HG03025 (cell line): ENCODE measurements around the gene PLEKHG1.

Experiments used
- ATAC-seq: cut with Tn5 transposase; IDR thresholded peaks from one replicate; pipeline ENCODE4 v1.9.1; 2021; ENCODE audit warnings: mild to moderate bottlenecking, moderate library complexity; ENCODE audit not compliant: unreplicated experiment, low FRiP score

Gene PLEKHG1

DNA sequence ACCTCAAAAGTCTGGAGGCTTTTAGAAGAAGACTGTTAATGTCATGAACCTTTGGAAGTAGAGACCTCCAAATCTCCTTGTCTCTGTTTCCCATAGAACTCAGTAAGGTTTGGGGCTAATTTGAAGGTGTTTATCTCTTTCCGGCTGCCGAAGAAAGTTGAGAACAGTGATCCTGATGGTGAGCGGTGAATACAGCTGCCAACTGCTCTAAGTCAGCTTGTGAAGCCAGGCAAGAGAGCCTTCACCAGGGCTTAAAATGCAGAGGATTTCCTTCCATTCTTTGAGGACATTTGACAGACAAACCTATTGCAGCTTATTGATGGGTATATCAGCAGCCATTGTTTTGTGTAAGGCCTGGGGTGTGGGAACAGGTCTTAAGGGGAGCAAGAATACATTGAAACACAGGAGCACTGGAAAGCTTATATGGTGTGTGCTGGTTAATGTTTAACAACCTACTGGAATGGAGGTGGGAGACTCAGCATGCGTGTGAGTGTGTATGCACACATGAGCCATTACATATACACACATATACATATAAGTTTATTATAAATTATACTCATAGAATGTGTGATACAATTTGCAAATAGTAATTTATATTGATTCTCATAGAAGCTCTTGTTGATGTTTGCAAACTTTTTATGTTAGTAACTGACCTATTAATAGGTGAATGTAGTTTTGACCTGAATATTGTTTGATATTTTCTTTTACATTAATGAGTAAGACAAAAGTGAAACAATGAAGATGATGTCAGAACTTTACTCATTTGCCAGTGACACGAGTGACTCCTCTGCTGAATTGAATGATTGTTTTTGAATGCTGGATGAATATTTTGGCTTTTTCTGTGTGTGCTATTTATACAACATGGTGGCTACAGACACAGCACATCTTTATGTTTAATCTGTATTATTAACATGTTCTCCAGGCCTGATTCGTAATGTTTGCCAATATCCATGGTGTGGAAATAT, 18.1 kb downstream of the PLEKHG1 start:
- no peak for ATAC-seq

DNA sequence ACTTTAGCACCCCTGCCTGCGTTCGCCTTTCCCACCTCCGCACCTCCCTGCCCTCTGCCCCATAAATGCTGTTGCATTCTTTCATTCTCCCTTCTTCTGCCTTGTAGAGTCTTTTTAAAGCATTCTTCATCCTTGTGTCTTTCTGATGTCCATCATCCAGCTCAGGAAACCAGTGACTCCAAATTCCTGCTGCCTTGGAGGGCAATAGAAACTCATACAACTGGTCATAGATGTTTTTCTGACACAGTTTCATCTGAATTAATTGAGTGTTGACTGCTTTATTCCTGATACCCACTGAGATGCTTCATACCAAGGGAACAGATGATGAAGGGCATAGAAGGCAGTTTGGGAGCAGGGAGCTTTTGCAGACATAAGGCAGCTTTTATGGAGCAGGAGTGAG, 19.6 kb downstream of the PLEKHG1 start:
- no peak for ATAC-seq

DNA sequence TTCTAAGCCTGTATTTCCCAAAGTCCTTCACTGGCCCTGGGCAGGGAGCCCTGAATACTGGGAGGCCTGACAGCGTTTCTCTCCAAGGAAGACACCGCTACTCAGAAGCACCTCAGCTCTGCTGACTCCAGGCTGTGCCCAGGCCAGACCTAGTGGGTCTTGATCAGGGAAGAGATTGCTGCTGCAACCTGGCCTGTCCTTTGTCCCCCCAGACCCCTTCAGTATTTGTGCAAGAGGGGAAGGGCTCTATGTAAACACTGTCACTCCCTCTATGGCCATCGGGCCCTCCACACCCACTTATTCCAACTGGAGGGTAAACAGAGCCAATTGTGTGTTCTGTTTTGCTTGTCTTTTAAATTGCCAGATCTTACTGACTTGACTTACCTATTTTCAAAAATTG, 20.6 kb downstream of the PLEKHG1 start:
- no peak for ATAC-seq

DNA sequence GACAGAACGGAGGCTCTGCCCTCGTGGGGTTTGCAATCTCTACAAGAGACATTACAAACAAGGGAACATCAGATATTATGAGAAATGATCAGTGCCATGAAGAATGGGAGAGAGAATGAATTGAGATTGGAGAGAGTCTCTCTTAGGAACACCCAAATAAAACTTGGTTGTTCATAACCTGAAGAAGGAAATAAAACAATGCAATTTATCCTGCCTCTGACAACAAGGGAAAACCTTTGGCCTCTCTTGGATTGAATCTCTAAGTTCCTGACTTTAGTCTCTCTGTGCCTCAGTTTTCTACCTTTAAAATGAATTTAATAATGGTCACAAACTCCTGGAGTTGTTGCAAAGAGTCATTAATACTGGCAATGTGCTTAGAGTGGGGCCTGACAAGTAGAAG, 21.1 kb downstream of the PLEKHG1 start:
- no peak for ATAC-seq

DNA sequence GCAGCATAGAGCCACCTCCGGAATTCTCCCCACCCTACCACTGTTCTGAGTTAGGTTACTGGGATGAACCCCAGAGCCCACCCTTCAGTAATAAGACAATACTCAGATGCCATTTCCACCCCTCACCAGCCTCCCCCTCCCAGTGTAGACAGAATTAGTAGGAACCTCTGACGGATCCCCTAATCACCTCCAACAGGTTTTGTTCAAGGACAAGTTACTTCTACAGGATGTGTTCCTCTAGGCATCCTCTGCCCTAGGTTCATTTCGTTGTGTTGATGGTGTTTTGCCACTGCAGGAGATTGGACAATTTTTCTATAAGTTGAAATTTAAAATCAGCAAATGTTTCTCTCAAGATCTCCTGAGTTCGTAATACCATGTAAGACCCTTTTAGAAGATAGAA, 22.8 kb downstream of the PLEKHG1 start:
- no peak for ATAC-seq

DNA sequence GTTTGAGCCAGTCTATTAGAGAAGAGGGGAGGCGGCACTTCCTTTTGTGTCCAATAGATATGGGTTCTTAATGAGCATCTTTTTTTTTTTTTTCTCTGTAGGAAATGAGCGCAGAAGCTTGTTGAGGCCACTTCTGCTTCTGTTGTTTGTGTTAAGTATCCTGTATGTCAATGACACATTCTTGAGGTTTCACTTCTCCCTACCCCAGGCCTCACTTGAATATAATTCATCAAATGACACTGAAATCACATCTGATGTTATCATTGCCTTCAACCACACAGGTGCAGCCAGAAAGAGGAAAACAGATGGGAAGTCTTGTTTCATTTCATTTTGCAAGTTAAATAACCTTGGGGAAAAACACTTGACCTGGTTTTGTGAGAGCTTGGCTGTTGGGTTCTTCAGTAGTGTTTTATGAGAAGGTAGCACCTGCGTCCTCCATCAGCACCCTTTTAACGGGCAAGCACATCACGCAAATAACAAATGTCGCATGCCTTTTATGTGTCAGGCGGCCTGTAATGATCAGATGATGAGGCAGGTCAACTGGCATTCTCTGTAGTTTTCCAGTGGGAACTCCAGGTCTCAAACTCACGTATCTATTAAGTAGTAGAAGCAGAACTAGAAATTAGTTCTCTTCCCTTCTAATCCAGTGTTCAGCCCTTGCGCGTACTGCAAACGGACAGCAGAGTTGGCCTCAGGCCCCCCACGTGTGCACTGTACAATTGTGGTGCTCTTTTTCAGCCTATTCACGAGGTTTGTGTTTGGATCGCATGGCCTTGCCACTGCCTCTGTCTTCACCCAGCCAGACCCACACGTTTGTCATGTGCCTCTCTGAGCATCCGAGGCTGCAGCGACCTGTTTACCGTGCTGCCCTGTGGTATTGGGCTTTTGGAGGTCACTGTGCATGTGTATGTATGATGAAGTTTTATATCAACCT, 23.5 kb downstream of the PLEKHG1 start:
- peak; percentile 99 for ATAC-seq

DNA sequence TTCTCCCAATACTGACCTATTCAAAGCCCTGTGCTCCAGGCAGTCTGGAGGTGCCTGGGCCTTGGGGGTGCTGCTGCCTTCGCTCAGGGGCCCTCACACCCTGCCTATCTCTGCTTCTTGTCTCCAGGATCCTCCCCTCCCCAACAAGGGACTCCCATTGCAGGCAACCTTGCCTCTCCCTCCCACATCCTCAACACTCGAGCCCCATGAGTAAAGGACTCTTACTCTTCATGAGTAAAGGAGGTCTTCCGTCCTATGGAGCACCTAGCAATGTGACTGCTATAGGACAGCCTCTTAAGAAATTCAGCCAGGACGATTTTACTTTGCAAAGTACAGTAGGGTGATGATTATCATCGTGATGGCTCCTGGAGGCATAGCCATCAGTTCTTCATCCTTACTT, 24.5 kb downstream of the PLEKHG1 start:
- ATAC-seq, result no peak

DNA sequence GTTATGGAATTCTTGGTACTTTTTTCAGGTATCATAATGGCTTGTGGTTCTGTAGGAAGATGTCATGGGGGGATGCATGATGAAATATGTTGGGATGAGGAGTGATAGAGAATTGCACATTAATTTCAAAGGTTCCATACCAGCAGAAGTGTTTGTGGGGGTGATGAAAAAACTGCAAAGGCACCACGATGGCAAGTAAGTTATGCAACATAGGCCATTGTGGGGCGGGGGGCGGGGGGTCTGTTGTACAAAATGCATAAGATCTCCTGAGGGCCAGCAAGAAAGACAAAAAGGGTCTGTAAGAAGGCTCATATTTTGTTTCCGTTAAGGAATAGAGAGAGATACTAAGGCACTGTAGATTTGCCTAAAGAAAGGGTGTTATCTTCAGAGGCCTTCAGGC, 26.2 kb downstream of the PLEKHG1 start:
- ATAC-seq, result no peak

DNA sequence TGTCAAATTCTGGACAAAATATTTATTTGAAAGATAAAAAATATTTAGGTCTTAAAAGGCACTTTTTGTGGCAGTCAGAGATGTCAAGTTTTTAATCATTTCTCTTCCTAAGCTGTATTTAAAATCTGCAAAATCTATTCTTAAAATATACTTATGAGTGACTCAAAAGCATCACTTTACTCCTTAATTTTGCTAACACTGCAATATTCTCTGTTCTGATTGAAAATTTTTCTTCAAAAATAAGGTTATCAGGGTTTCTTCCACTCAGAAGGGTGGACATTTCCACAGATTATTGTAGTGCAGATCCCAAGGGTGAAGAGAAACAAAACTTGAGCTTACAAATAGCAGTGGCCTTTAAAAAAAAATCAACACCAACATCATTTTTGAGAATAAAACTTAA, 27.5 kb downstream of the PLEKHG1 start:
- no peak for ATAC-seq

DNA sequence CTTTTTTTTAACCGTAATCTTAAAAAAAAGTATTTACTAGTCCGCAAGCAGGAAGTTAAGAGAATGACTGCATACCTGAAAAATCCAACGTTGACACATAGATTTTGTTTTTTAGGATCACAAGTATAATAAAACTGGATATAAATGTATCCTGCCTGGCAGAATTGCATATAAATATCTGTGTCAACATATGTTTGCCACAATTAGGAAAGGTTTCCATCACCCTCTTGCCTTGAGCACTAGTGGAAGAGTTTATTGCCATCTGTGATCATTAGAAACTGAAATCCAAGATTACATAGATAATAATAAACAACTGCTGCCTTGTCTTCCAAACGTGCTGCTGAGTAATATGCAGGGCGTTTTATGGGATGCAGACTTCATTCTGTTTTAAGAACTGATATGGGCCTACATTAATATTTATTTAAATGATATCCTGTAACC, 27.9 kb downstream of the PLEKHG1 start:
- ATAC-seq, result no peak

DNA sequence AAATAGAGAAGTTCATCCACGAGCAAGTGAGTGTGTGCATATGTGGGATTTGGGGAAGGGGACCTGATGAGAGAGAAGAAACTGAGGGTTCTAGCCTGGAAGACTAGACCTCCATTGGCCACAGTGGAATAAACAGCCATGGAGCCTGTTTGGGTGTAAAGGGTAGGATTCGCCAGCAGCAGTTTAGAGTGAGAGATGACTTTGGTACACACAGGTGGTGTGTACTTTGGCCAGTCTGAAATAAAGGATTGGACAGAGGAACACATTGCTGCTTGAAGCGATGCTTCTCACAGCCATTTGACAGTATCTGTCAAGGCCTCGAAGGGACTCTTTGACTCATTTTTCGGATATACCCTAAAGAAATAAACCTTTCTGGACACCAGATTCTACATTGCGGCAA, 29.2 kb downstream of the PLEKHG1 start:
- no peak for ATAC-seq

DNA sequence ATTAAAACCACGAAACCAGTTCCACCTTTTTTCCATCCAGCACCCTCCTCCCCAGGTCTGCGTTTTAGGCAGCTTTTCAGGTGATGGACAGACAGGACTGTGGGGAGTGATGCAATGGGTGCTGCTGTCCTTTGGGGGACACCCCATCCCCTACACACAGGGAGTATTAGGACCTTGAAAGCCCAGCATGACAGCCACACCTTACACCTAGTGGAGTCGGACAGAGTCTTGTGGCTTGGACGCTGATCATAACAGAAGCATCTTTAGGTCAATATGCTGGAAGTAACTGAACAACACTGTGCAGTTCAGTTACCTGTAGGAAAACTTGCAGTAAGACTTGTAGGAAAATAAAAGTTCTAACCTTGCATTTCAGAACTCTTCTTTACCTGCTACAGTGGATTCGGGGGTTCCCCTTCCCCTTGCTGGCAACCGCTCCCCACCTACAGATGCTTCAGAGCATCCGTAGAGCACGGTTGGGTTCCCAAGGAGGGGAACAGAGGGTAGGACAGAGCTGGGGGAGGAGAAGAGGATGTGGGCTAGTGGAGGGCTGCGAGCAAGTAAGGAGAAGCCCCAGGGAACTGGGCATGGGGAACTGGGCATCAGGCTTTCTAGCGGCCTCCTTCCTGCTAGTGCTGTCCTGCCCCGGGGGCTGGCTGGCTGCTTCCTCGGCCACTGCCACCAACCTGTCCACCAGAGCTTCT, 31.7 kb downstream of the PLEKHG1 start:
- ATAC-seq, result no peak

DNA sequence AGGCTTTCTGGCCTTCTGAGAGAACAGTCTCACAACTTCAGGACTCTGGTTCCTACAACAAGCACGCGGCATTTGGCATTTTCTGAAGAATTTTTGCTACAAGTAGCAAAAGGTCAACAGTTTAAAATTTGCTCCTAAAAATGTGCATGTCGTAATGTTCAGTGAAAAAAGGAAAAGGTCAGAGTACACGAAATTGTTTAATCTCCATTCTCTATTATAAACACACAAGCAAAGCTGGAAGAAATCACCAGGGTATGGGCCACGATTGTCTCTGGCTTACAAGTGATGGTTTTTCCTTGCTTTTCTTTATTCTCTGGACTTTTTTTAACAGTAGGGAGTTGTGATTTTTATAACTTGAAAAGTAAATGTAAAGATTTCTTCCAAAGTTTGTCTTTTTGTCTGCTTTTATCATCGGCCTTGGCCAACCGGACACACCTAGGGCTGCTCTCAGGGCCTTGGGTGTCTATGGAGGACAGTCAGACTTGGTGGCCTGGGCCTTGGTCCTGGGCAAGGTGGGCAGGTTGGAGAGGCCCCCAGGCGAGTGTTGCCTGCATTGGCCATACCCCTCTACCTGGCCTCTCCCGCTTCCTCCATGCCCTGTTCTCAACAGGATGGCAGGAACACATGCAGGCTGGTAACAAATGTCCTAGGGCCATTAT, 32.4 kb downstream of the PLEKHG1 start:
- no peak for ATAC-seq

DNA sequence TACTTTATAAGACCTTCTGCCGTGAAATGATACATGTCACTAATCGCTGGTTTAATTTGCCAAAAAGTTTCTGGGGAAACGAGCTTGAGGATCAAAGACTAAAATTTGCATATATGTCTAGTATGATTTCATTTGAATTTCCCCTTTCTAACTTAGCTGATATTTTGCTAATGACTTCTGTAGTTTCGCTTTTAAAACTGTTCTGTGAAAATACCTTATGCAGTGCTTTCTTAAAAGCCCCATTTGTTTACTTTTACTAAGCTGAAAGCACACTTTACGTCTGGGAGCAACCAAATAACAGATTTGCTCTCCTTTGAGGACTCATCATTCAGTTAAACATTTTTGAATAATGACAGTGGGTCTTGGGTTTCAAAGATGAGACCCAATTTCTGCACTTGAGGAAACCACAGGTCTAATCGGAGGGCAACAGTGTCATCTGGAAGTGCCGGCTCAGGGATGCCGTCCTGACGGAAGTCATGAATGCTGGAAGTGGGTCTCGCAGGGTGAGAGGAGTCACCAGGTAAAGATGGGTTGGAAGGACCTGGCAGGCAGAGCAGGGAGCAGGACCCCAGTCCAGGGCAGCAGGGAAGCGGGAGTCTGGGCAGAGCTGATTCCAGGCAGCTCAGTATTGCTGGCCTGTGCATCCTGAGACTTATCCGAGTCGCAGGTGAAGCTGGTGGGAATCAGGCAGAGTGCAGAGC, 33.2 kb downstream of the PLEKHG1 start:
- peak; percentile 54 for ATAC-seq

DNA sequence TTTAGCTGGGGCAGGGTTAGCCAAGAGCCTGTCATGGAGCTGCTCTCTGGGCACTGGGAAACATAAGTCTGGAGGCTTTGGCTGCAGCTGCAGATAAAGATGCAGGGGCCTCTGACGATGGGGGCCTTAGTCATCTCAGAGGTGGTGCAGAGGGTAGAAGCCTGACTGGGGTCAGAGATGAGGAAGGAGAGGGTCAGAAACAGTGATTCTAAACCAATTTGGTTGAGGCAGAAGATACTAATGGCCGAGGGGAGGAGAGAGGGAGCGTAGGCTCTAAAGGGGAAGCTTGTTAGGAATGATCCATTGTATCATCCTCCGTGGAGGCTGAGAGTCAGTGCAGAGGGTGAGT, 33.8 kb downstream of the PLEKHG1 start:
- peak; percentile 13 for ATAC-seq

DNA sequence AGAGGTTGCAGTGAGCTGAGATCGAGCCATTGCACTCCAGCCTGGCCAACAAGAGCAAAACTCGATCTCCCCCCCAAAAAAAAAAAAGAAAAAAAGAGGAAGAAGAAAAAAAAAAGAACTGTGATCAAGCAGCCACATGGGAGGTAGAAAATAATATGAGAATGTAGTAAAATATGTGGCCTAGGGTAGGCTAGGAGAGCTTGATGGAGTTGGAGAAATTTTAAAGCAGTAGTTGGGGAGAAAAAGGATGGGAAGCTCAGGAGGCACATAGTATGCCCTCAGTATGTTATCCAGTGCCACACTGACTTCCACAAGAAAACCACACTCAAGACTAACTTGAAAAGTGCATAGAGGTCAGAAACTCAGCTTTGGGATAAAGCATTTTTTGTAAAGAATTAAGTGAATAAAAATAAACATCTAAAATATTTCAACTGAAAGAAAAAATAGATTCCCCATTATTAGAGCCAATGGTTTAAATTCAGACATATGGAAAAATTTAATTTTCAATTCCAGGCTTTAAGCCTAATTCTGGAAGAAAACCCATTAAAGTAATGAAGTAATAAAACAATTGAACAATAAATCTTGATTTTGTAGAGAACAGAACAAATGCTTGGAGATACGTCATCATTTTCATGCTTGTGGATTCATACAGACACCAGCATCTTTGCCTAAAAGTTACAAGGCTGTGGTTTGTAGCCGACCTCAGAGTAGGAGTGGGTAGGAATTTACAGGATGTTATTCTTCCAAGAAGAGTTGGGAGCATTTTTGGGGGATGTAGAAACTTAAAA, 34.7 kb downstream of the PLEKHG1 start:
- ATAC-seq, result no peak

DNA sequence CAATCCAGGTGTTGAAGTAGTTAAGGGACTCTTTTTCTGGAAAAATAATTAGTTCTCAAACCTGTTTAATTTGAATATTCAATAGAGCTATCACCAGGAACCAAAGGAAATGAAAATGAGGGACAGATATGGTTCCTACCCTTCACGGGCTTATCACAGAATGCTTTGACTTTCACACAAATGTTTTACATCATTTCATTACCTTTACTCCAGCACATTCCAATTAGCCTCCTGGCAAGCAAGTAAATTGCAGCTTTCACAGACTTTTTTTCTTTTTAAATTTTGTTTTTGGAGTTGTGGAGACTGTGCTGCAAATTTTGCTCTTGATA, 35.2 kb downstream of the PLEKHG1 start:
- ATAC-seq, result no peak

DNA sequence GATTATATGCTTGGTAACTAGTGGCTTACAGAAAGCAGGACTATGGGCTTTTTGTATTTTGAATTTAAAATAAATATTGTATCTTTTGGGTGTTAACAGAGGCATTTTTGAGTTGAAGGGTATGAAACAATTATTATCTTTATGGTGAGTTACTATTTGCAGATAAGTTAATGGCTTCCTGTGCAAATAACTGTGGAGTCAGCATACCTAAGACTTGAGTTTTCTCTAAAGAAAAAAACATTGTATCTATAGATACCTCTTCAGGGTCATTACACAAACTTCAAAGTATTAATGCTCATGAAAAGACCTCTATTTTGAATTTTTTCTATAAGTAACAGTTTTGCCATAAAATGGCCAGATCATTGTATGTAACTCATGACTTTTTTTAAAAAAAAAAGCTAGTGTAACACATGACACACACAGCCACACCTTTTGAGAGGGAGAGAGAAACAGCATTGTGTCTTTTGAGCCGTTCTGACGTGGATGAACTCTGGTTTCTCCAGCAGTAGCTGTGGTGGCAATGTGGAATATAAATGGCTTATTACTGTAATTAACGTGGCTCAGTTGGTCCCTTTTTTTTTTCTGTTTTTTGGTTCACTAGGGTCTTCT, 36.3 kb downstream of the PLEKHG1 start:
- ATAC-seq, result no peak

DNA sequence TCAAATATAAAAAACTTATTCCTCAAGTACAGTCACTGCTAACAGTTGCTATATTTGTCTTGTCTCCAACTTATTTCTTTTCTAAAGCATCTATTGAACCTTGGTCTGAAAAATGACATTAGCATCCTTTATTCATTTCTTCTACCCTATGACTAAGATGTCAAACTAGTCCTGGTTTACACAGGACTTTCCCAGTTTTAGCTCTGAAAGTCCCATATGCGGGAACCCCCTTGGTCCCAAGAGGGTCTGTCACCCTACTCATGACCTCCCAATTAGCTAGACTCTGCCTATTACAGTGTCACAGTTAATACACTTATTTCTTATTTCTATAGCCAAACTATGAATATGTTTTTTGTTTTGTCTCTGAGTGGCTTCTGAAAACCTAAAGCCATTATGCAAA, 37.1 kb downstream of the PLEKHG1 start:
- ATAC-seq, result no peak
